Esophagus muscularis mucosa (tissue), 4 donors: ENCODE data around the gene RIN2. TPM values are rescaled to one million over a fixed set of nuclear protein-coding genes. Genes with fewer than 3 reads are reported as not detected.

ENCODE experiments used
- DNase-seq: peaks from one replicate; pipeline ENCODE4 v3.0.0-alpha.2; 2017; ENCODE audit errors: extremely low spot score
- H3K27ac ChIP-seq, 4 donors: fragments of 200-600 bp; sonication (generic); replicated peaks in 1 of 4; 1 replicate in 3 of 4; 2 replicates in 1 of 4; pipeline ENCODE4 v1.5.1; 2016 to 2019; ENCODE audit warnings: mild to moderate bottlenecking in 1 of 4
- H3K27me3 ChIP-seq, 4 donors: fragments of 200-600 bp; sonication (generic); one replicate each; pipeline versions ENCODE4 v1.5.1 to v1.6.0; 2016 to 2019
- H3K36me3 ChIP-seq, 4 donors: fragments of 200-600 bp; sonication (generic); one replicate each; pipeline ENCODE4 v1.5.1; 2016 to 2019
- H3K4me1 ChIP-seq, 4 donors: fragments of 200-600 bp; sonication (generic); one replicate each; pipeline ENCODE4 v1.5.1; 2016 to 2019
- H3K4me3 ChIP-seq, 4 donors: fragments of 200-600 bp; sonication (generic); 1 replicate in 2 of 4; 2 replicates in 2 of 4; pipeline ENCODE4 v1.5.1; 2016 to 2019; ENCODE audit warnings: mild to moderate bottlenecking in 4 of 4, moderate library complexity in 1 of 4
- H3K9me3 ChIP-seq, 4 donors: fragments of 200-600 bp; sonication (generic); 1 replicate in 3 of 4; 2 replicates in 1 of 4; pipeline ENCODE4 v1.5.1; 2016 to 2019
- EP300 ChIP-seq: sonication (generic); formaldehyde crosslinking; IDR thresholded peaks from one replicate; pipeline ENCODE4 v1.6.1; 2017; ENCODE audit warnings: antibody characterized with exemption
- POLR2A ChIP-seq: fragments of 450-650 bp; IDR thresholded peaks from one replicate; pipeline ENCODE4 v1.6.1; 2017; ENCODE audit warnings: antibody characterized with exemption, moderate library complexity, mild to moderate bottlenecking, low read depth
- POLR2AphosphoS5 ChIP-seq, 2 donors: sonication (generic); formaldehyde crosslinking; IDR thresholded peaks; one replicate each; pipeline ENCODE4 v1.6.1; 2017; ENCODE audit warnings: antibody characterized with exemption in 2 of 2
- WGBS: methylation state at CpG from one replicate; pipeline ENCODE4 v1.1.5; 2018; 5-methylcytosine and 5-hydroxymethylcytosine counted together
- intact Hi-C: fragments of 100-400 bp; cut with DNase I; formaldehyde crosslinking; loops from one replicate; pipeline ENCODE4 v1.15.1; 2023
- total RNA-seq, 4 donors: library from RNA; depleted of rRNA; stranded (reverse); fragments of >200 nt; gene quantifications; one replicate each; pipeline versions ENCODE4 v1.1.0 to v1.2.1, GENCODE V29; 2016
- TF ChIP-seq, protein P1 (sequence below), 3 experiments: fragments of 200-600 bp in 2 of 3; fragments of 450-650 bp in 1 of 3; sonication (generic) in 2 of 3; IDR thresholded peaks; one replicate each; pipeline ENCODE4 v1.5.1; 2017 to 2019; ENCODE audit warnings: antibody characterized with exemption in 3 of 3, mild to moderate bottlenecking in 2 of 3, moderate library complexity in 1 of 3

RIN2 gene
- total RNA-seq, 4 donors from 2014 or later = 49.8 to 65.1 (median 53.0) TPM

DNA sequence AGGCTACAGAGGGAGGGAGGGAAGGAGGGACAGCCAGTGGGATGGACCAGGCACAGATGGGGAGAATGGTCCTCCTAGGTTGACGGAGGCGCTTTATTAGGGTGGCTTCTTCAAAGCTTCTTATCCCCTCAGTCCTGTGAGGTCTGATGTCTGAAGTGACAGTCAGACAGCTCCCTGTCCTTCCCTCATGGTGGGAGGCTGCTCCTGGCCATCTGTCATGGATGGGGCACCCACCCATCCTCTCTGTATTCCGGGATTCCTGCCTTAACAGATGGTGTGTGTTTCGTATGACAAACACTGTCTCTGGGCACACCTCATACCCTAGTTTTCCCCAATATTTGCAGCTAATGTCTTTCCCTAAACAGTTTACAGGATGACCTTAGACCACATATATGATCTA lies 7.9 kb downstream of the RIN2 start:
- H3K4me1 ChIP-seq = peaks cover 13 to 27% (median 17%) of the 10 kb centered on the region in 4 donors
- H3K4me3 ChIP-seq = no peak overlapping the region
- TF ChIP-seq, protein P1, sequence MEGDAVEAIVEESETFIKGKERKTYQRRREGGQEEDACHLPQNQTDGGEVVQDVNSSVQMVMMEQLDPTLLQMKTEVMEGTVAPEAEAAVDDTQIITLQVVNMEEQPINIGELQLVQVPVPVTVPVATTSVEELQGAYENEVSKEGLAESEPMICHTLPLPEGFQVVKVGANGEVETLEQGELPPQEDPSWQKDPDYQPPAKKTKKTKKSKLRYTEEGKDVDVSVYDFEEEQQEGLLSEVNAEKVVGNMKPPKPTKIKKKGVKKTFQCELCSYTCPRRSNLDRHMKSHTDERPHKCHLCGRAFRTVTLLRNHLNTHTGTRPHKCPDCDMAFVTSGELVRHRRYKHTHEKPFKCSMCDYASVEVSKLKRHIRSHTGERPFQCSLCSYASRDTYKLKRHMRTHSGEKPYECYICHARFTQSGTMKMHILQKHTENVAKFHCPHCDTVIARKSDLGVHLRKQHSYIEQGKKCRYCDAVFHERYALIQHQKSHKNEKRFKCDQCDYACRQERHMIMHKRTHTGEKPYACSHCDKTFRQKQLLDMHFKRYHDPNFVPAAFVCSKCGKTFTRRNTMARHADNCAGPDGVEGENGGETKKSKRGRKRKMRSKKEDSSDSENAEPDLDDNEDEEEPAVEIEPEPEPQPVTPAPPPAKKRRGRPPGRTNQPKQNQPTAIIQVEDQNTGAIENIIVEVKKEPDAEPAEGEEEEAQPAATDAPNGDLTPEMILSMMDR (IDR thresholded peaks at IDR 0.05) = no peak
- TF ChIP-seq POLR2A (no peak), EP300 (no peak), POLR2AphosphoS5 (IDR thresholded peaks at IDR 0.05) (no peak)
- no peak overlapping the region for H3K27ac ChIP-seq
- no peaks in the 10 kb centered on the region for H3K27me3 ChIP-seq
- no peaks in the 10 kb centered on the region for H3K9me3 ChIP-seq
- no peak for DNase-seq
- intact Hi-C loops = no loop called here
- 91% methylated on average over 4 of the region's 4 CpGs for WGBS
- peaks cover 0 to 8% (median 0%) of the 10 kb centered on the region in 4 donors for H3K36me3 ChIP-seq

- TF ChIP-seq EP300 (no peak), POLR2A (no peak), POLR2AphosphoS5 (IDR thresholded peaks at IDR 0.05) (no peak)
- TF ChIP-seq, protein P1 (IDR thresholded peaks at IDR 0.05) = no peak
- DNase-seq = no peak
- Histone ChIP-seq H3K4me3 (no peak overlapping the region), H3K27me3 (no peaks in the 10 kb centered on the region), H3K27ac (no peak overlapping the region), H3K36me3 (peaks cover 0 to 8% (median 0%) of the 10 kb centered on the region in 4 donors), H3K4me1 (peaks cover 1 to 17% (median 6%) of the 10 kb centered on the region in 4 donors), H3K9me3 (no peaks in the 10 kb centered on the region)
- WGBS = 65% methylated on average over 4 of the region's 4 CpGs
- intact Hi-C loops = no loop called here
Observed at GRCh38 chr20:19767070-19767469, 9.0 kb downstream of the RIN2 start.

- intact Hi-C loops = no loop called here
Observed at GRCh38 chr20:19768325-19768842, 10.3 kb downstream of the RIN2 start.

GRCh38 chr20:19769507-19769906 lies 11.4 kb downstream of the RIN2 start:
- WGBS = 81% methylated on average over 2 of the region's 2 CpGs
- H3K27me3 ChIP-seq = no peaks in the 10 kb centered on the region
- no peak overlapping the region for H3K27ac ChIP-seq

More at GRCh38 chr20:19768325-19768842, 10.3 kb downstream of the RIN2 start:
- Histone ChIP-seq H3K4me1 (peaks cover 0 to 15% (median 3%) of the 10 kb centered on the region in 4 donors), H3K27me3 (no peaks in the 10 kb centered on the region), H3K27ac (no peak overlapping the region), H3K4me3 (no peak overlapping the region), H3K36me3 (peaks cover 0 to 4% (median 2%) of the 10 kb centered on the region in 4 donors), H3K9me3 (no peaks in the 10 kb centered on the region)
- TF ChIP-seq POLR2A (no peak), POLR2AphosphoS5 (IDR thresholded peaks at IDR 0.05) (no peak), EP300 (no peak)
- TF ChIP-seq, protein P1 (IDR thresholded peaks at IDR 0.05) = no peak
- DNase-seq = no peak
- 95% methylated on average over 6 of the region's 7 CpGs for WGBS

More at GRCh38 chr20:19769507-19769906, 11.4 kb downstream of the RIN2 start:
- no peak for DNase-seq
- peaks cover 0 to 23% (median 6%) of the 10 kb centered on the region in 4 donors for H3K4me1 ChIP-seq
- H3K4me3 ChIP-seq = no peak overlapping the region
- intact Hi-C loops = no loop called here
- TF ChIP-seq POLR2AphosphoS5 (IDR thresholded peaks at IDR 0.05) (no peak), POLR2A (no peak), EP300 (no peak)
- TF ChIP-seq, protein P1 (IDR thresholded peaks at IDR 0.05) = no peak
- peaks cover 0 to 4% (median 2%) of the 10 kb centered on the region in 4 donors for H3K36me3 ChIP-seq
- H3K9me3 ChIP-seq = no peaks in the 10 kb centered on the region
